Activated naive CD4-positive, alpha-beta T cell (primary cell): ENCODE data around the gene CD248.
A peak's percentile ranks its signal among the peaks of the same experiment; 100 is the strongest.
"Not testable (repeated sequence)": the region's sequence is repeated elsewhere in the genome, so short reads cannot be mapped to it uniquely, and the experiment has no call there.

Source experiments
- DNase-seq, 4 experiments: peaks; one replicate each; lab custom pipeline; 2025; lab: John Stamatoyannopoulos, UW

CD248 gene

GRCh38 chr11:66316849-66317251 lies at the start of gene CD248:
CD248 (minus strand) TSS chr11:66317044; CDS start chr11:66317027, 17 bp downstream.
- DNase-seq: peak in 1 of 4 experiments; percentile 28

- DNase-seq: no peak
Measured at GRCh38 chr11:66365711-66366619, 49.1 kb upstream of the CD248 start.

- no peak for DNase-seq
Measured at GRCh38 chr11:66365166-66365565, 48.3 kb upstream of the CD248 start.

GRCh38 chr11:66363805-66364535 lies 47.1 kb upstream of the CD248 start:
- DNase-seq: peak; percentile 35 to 71 (median 62)

GRCh38 chr11:66363187-66363601 lies 46.4 kb upstream of the CD248 start:
- no peak for DNase-seq

GRCh38 chr11:66362481-66363147 lies 45.8 kb upstream of the CD248 start:
- DNase-seq: no peak

- no peak for DNase-seq
Measured at GRCh38 chr11:66361502-66361941, 44.7 kb upstream of the CD248 start.

- no peak for DNase-seq
Measured at GRCh38 chr11:66360406-66361073, 43.7 kb upstream of the CD248 start.

GRCh38 chr11:66359662-66360087 lies 42.8 kb upstream of the CD248 start:
- no peak for DNase-seq

GRCh38 chr11:66350560-66351235 lies 33.9 kb upstream of the CD248 start:
- not testable (repeated sequence) for DNase-seq

- no peak for DNase-seq
Measured at GRCh38 chr11:66349084-66349386, 32.2 kb upstream of the CD248 start.

GRCh38 chr11:66347425-66348276 lies 30.8 kb upstream of the CD248 start, which contains the start of gene B4GAT1:
B4GAT1 (minus strand) TSS chr11:66347629; CDS start chr11:66347545, 84 bp downstream.
- DNase-seq: peak; percentile 63 to 67 (median 66)

GRCh38 chr11:66346476-66347424 lies 29.9 kb upstream of the CD248 start:
- no peak for DNase-seq

- DNase-seq: no peak
Measured at GRCh38 chr11:66345316-66345649, 28.4 kb upstream of the CD248 start.

- DNase-seq: peak; percentile 84 to 90 (median 87)
Measured at GRCh38 chr11:66344550-66345315, 27.9 kb upstream of the CD248 start, which contains the start of gene BRMS1. BRMS1 (minus strand) TSS chr11:66345104; CDS start chr11:66342234, 2,870 bp downstream.

- DNase-seq: no peak
Measured at GRCh38 chr11:66343176-66343575, 26.3 kb upstream of the CD248 start.

- no peak for DNase-seq
Measured at GRCh38 chr11:66341502-66342126, 24.8 kb upstream of the CD248 start.
